A673 (cell line): ENCODE results near the gene MIS12.

Experiments
- EZH2 ChIP-seq: fragments of 200-600 bp; sonication (generic); IDR thresholded peaks from 2 replicates; pipeline ENCODE4 v1.6.1; 2017; ENCODE audit warnings: borderline replicate concordance, low read depth, mild to moderate bottlenecking, mixed read lengths, antibody characterized with exemption, low read length; ENCODE audit not compliant: poor library complexity, severe bottlenecking
- TF ChIP-seq, protein P1 (sequence below): fragments of 300-800, 200-600 bp; sonication (generic); conservative IDR thresholded peaks from 2 replicates; pipeline ENCODE4 v1.5.1; 2017; ENCODE audit warnings: low read depth, mild to moderate bottlenecking, antibody characterized with exemption, low read length, moderate library complexity, mixed read lengths

- TF ChIP-seq, protein P1, sequence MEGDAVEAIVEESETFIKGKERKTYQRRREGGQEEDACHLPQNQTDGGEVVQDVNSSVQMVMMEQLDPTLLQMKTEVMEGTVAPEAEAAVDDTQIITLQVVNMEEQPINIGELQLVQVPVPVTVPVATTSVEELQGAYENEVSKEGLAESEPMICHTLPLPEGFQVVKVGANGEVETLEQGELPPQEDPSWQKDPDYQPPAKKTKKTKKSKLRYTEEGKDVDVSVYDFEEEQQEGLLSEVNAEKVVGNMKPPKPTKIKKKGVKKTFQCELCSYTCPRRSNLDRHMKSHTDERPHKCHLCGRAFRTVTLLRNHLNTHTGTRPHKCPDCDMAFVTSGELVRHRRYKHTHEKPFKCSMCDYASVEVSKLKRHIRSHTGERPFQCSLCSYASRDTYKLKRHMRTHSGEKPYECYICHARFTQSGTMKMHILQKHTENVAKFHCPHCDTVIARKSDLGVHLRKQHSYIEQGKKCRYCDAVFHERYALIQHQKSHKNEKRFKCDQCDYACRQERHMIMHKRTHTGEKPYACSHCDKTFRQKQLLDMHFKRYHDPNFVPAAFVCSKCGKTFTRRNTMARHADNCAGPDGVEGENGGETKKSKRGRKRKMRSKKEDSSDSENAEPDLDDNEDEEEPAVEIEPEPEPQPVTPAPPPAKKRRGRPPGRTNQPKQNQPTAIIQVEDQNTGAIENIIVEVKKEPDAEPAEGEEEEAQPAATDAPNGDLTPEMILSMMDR, result no peak
- TF ChIP-seq EZH2, result no peak
Measured at GRCh38 chr17:5532581-5532980, 46.2 kb downstream of the MIS12 start.
